Measurements from ENCODE around the gene SUFU.

SUFU gene

DNA sequence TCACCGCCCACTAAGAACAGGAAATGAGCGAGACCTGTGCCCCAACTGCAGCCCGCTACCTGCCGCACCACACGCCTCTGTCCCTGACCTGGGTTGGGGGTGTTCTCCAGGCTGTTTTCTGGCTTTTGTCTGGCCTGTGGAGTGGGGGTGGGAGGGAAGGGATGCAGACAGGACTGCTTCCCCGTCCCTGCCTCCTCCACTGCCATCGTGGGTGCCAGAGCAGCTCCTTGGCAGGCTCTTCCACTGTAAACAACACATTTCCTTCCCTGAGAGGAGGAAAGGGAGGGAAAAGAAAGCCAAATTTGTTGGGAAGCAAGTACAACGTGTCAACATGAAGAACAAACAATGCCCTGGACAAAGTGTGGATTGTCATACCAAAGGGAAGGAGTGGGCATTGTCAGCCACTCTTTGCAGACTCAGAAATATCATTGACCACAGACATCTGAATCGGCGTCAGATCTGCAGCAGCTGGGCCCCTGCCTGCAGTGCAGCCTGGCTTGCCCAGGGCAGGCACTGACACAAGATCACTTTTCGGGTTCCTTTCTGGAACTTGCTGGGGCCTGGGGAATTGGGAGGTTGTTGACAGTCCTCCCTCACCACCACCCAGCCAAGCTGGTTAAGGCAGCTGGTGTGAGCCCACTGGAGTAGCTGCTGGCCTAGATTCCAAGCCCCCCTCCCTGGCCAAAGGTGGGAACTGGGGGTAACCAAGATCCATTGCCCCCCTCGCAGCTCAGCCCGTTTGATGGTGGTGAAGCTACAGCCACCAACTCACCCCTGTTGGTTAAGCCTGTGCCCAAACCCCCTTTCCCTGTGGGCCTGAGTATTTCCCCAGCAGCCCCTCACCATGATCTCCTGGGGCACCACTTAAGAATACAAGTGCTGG, 117.9 kb downstream of the SUFU start:
- DNase-seq: no peak

DNA sequence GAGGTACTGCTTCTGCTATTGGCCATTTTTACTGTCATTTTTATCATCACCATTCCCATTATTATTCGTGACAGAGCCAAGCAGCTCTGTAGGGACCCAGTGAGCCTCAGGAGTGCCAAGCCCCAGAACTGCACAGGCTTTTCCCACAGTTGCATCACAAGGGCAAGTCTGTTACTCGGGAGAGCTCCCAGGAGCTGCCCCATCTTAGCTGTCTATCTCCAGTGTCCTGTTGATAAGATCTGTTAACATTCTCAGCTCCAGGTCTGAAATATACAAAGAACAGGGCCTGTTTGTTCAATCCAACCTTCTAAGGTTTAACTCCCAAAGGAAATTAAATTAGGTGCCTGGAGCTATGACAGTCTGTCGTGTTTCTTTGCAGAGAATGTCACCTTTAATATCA, 120.3 kb downstream of the SUFU start:
- no peak for DNase-seq

DNA sequence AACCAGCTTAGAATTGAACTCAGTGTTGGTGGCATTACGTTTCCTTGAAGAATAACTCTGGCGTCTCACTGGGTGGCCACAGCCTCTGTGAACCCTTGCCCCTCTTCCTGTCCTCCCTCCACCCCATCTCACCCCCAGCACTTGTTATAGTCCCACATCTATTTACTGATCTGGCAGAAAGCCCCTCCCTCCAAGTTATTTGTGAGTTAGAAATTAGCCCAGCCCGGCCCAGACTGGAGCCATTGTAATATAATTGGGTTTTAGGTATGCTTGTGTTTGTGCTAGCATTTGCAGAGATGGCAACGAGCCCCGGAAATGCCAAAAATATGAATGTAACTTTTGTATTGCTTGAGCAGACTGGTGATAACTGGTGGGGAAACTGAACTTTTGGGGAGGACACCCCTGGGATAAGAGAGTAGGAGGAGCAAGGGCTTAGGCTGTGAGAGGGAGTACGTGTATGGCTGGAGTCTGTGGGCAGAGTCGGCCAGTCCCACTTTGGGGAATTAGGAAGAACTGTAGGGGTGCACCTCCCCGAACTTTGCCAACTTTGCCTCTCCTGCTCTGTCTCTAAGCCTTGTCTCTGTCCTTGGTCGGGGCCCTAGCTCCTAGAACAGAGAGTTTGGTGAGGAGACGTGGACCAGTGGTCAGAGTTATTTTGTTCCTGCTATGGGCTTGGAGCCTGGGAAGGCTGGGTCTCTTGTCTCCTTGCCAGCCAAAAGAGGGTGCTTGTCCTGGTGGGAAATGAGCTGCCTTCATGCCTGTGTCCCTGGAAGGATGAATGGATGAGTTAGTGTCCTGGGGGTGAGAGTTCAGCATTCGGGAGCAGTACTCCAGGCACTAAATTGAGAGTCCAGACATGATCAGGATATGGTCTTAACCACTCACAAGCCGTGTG, 121.2 kb downstream of the SUFU start:
- DNase-seq: no peak

DNA sequence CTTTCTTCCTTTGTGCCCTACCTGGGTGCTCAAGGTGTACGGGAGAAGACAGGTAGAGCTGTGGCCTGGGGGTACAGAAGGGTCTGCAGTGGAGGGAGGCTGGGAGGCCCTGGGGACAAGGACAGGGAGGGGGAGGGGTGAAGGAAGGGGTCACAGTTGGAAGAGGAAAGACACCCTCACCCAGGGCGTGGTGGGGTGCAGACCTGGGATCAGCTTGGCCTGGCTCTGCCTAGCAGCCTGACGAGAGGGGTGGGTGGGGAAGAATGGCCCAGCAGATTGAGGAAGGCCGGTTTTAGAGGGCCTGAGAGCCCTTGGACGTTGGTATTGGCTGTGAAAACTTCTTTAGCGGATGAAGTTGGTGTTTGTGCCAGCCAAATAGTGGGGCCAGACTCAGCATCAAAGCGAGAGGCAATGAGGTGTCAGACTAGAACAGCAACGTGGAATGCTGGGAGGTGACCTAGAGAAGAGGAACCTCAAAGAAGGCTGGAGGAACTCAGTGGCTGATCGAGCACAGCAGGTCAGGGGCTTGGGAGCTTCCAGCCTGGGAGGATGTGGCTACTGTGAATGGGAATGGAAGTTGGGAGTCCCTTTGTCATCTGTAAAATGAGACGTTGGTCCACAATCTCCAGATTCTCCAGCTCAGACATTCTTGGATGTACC, 122.4 kb downstream of the SUFU start:
- DNase-seq: no peak

DNA sequence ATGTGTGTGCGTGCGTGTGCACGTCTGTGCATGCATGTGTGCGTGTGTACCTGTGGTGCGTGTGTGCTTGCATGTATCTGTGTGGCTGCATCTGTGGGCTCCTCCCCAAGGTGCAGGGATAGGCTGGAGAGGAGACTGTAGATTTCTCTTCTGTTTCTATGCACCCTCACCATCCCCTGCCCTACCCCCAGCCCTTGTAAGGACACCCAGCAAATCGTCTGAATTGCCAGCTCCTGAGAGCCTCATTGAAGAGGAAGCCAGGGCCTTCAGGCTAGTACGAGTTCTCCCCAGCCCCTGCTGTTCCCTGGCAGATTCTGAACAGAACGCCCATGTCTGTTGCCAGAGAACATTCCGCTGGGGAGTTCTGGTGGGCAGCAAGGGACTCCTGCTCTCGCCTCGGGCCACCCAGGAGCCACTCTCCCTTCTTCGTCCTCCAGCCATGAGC, 123.5 kb downstream of the SUFU start:
- no peak for DNase-seq

DNA sequence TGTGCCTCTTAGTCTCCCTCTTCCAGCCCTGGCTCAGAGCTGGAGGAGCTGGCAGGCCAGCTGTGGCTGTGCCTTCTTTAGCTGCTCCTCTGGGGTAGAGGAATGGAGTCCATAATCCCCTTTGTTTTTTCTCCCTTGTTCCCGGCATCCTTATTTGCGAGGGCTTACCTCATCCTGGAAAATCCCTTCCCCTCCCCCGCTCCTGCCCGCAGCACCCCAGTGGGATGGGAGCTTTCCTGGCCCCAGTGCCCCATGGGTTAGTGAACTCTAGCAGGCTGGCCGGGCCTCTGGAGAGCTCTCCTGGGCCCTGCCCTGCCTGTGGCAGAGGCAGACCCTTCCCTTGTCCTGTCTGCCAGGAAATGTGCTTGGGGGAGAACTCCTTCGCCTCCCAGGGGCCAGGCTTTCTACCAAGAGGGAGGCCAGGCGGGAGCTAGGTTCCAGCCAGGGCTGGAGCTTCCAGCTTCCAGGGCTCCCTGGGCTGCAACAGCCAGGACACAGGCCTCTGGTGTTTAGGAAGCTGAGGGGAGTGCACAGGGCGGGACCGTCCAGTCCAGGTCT, 124.0 kb downstream of the SUFU start:
- DNase-seq: no peak

DNA sequence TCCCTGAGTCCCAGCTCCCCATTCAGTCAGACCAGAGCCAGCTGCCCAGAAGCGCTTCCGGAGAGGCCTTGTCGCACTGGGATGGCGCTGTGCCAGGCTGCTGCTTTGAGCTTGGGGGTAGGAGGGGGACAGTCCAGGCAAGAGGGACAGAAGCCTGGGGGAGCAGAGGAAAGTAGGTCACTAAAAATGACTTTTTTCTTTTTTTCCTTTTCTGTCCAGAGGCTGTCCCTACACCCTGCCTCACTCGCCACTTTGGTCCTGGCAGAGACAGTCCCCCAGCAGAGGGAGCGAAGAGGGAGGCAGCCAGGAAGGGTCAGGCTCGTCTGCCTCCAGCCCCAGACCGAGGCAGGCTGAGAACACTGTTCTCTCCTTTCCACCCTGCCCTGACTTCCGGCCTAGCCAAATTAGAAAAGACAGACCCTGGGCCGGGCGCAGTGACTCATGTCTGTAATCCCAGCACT, 124.7 kb downstream of the SUFU start:
- DNase-seq: no peak

DNA sequence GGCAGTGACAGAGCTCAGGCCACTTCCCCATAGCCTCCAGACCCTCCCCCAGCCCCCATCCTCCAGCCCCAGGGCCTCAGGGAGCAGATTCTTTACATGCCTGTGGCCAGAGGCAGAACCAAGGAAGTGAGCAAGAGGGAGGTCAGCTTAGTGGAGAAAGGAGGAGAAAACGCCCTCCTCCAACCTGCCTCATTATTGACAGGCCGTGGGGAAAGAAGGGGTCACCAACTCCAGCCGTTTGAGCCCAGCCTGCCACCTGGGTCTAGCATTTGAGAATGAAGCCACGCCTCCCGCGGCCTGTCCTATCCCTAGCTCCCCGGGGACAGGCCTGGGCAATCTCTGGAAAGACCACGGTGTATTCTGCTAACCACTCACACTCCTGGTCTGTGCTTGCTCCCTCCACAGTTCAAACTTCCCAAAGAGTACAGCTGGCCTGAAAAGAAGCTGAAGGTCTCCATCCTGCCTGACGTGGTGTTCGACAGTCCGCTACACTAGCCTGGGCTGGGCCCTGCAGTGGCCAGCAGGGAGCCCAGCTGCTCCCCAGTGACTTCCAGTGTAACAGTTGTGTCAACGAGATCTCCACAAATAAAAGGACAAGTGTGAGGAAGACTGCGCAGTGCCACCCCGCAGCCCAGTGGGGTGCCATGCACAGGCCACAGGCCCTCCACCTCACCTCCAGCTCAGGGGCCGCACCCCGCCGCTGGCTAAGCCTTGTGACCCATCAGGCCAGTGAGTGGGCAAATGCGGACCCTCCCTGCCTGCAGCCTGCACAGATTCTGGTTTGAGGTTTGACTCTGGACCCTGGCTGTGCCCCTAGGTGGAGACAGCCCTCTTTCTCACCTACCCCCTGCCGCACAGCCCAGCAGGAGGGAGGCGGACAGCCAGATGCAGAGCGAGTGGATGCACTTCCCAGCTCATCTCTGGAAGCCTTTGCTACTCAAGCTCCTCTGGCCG, 126.2 kb downstream of the SUFU start:
- DNase-seq: peak; percentile 72

DNA sequence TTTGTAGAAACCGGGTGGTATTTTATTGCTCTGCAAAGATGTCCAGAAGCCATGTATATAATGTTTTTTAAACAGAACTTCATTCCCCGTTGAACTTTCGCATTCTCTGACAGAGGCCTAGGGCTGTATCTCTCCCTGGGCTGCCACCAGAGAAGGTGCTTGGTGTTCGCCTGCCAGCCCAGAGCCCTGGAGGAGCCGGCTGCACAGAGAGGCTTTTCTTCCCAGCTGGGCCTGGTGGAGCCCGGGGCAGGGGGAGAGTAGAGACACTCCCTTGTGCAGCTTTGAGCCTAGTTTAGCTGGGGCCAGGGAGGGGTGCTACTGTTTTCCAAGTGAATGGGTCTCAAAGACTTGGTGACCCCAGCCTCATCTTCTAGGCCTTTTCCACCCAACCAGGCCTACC, 126.9 kb downstream of the SUFU start:
- DNase-seq: no peak

DNA sequence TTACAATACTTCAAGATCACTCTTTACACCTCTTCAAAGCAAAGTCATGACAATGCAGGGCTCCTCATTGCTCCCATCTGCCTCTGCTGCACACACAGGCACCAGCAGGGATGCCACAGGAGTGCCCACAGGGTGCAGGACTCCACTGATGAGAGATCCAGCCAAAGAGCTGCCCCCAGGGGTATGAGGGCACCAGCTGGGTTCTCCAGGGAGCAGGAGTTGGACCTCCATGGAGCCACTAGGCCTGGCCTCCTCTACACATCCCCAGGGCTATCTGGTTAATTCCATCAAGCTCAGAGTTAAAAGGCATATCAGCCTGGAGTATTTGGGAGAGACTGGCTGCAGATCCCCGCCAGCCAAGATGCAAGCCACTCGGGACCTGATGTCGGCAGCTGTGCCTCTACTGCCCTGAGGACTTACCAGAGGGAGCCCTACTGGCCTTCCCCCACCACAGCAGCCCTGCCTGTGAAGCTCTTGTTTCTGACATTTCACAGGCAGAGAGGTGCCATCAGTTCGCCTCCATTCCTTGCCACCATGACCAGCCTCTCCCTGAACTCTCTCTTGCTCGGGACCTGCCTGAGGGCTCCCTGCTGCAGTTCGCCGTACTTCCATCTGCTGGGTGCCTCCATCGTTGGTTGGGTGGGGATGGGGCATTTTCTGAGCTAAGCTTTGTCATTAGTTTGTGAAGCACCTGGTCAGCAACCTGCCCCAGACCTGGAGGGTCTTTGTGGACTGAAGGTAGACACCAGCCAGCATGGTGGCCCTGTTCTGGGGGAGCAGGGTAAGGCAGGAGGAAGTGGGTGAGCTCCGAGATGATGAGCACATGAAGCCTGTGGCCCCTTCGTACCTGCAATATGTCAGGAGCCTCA, 128.0 kb downstream of the SUFU start:
- DNase-seq: no peak

DNA sequence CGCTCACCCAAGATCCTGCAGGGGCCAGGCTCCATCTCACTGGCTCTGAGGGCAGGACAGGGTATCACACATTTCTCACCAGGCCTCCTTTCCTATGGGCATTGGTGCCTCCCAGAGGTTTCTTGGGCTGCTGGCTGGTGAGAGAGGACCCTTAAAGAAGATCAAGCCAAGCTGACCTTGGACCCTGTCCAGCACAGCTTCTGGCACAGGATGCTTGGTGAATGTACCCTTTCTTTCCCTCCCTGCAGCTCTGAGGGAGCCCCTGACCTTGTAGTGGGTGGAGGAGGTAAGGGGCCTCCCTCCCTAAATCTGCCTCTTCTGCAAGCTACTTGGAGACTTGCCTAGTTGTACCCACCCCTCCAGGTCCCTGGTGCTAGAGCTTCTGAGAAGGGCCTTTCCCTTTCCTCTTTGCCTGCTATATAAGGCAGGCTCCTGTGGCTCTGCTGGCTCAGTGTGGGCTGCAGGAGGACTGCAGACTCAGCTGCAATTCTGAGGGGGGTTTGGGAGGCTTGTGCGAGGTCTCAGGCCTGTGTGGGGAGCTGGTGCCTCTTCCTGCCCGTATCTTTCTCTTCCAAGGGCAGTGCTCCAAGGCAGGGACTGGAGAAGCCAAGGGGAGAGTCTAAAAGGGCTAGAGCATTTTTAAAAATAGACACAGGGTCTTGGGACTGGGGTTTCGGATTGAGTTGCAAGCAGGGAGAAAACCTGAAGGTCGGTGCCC, 128.8 kb downstream of the SUFU start:
- peak; percentile 83 for DNase-seq

DNA sequence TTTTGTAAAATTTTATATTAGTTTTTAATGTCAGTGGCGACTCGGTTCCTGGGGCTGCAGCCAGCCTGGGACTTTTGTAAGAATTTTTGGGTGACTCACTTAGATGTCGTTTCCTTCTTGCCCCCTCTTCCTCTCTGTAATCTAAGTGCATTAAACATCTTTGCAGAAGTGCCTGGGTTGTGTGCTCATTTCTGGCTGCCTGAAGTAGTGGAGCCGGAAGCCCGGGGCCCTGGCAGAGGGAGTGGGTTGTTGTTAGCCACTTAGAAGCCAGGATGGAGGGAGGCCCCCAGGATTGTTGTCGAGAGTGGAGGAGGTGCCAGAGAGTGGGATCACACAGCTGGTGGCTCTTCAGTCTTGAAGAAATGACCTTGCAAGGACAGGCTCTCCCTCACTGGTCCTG, 129.5 kb downstream of the SUFU start:
- no peak for DNase-seq

DNA sequence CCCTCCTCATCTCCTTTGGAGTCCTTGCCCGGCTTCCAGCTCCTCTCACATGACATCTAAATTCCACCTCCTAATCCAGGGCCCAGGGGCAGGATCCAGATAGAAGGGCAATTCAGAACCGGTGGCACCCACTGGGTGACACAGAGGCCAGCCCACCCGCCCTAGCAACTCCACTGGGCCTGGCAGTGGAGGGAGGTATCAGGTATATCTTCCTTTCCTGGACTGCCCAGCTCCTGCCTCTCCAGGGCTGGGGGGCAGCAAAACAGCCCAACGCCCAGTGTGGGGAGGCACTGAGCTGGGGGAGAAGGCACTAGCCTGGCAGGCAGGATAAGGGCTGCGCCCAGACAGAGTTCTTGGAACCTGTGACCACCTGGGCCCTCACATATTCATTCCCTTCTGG, 130.1 kb downstream of the SUFU start:
- no peak for DNase-seq

DNA sequence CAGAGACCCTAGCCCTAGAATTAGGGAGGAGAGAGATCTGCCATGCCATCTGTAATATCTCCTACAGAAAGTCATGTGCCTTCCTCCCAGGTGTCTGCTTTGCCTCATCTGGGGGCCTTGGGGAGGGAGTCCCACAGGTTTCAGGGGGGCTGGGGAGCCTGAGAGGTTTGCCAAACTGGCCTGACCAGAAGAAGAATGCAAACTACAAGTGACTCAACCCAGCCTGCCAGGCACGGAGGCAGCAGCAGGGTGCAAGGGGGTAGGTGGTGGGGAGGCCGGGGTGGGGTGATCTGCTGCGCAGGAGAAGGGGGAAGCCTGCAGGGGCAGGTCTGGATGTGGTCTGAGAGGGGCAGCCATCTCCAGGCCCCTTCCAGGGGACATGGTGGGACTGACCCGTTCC, 130.9 kb downstream of the SUFU start:
- no peak for DNase-seq

DNA sequence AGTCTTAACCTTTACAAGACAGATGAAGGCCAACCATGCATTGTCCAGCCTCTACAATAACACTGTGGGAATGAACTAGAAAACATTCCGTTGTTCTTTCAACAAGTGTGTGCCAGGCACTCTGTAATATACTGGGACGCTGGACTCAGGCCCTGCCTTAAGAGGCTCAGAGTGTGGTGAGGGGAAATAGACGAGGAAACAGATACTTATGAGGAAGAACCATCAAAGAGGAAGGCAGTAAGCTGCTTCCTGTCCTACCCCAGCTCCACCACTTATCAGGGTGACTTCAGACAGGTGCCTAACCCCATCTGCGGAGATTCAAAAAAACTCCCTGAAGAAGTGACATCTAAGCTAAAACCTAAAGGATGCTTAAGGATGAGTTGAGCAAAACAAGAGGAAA, 131.6 kb downstream of the SUFU start:
- DNase-seq: no peak

DNA sequence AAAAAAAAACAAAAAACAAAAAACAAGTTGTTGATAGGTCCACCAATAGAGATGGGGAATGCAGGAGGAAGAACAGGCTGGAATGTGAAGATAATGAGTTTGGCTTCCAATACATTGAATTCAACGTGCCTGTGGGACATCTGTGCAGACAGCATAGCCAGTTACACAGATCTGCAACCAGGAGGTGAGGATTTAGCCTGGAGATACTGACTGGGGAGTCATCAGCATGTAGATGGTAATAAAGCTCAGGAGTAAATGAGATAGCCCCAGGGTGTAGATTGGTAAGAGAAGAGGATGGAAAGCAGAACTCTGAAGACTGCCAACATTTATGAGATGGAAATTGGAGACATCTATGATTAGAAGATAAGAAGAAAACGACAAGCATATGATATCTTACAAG, 135.8 kb downstream of the SUFU start:
- no peak for DNase-seq

DNA sequence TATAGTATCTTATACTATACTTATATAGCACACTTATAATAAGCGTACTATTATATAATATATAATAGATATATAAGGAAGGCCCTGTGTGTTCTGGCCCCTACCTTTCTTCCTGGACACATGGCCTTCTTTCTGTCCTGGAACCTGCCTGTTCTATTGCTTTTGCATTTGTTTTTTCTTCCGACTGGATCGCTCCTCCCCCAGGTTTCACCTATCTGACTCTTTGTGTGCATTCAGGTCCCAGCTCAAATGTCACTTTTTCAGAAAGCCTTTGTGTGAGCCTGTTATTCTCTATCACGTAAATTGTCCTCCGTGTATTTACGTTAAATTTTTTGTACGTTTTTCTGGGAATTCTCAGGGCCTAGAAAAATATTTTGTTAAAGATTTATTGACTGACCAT, 137.6 kb downstream of the SUFU start:
- DNase-seq: no peak

DNA sequence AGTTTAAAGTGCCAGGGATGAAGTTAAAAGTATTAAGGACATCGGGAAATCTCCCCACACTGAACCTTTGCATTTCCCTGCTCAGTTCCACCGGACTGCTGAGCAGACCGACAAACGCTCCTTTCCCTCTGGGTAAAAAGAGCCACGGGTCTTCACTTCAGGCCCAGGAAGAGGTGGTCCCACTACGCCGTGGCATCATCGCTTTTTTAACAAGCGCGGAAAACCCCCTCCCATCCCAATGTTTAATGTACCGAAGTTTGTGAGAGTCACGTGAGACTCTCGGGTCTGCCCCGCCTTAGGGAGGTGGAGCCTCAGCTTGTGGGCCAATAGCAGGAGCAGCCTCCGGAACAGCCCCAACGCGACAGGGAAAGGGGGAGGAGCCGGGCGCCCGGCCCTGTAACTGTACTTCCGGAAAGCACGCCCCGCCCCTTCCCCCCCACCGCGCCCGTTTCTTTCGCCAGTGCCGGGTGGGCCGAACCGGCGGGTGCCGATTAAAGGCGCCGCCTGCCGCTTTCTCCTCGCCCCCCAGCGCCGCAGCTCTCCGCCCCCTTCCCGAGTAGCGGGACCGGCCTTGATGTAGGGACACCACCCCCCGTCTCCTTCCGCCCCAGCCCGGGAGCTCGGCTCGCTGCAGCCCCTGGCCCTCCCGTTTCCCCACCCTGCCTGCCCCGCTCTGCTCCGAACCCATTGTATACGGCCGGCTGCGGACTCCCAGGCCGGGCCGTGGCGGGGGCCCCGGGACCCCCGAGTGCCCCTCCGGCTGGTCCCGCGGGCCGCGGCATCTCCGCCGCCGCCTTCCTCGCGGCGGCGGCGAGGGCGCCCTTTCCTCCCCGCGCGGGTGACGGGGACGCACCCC, 138.3 kb downstream of the SUFU start:
- peak; percentile 99 for DNase-seq

DNA sequence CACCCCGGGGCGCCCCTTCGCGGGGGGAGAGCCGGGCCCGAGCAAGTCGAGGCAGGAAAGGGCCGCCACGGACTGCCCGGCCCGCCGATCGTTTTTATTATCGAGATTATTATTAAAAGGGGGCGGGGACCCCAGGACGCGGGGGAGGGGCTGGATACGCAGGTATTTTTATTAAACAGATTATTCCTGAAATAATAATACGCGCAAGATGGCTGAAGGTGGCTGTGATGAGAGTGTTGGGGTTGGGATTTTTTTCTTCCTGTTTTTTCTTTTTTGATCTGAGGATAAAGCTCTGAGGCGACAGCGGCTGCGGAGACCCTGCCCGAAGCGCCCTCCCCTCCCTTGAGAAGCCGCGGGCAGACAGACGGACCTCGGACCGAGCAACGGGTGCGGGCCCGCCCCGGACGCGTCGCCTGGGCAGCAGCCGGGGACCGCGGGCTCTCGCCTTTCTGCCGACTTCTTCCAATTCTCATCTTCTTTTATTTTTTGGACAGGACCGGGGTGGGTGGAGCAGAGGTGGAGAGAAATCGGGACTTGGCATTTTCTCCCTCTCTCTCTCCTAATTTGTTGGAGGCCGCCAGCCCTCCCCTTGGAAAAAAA, 139.1 kb downstream of the SUFU start:
- DNase-seq: peak; percentile 81
